Heart right ventricle (tissue), 16 donors: ENCODE results near the gene NOTCH4. TPM values are rescaled to one million over a fixed set of nuclear protein-coding genes. Genes with fewer than 3 reads are reported as not detected.

Source experiments
- ATAC-seq, 8 donors: fragments of 200-7000 bp; cut with Tn5 transposase; one replicate each; pipeline ENCODE4 v1.9.1; 2020; ENCODE audit warnings: mild to moderate bottlenecking in 8 of 8, moderate library complexity in 8 of 8, moderate number of reproducible peaks in 1 of 8
- DNase-seq, 2 donors: peaks; one replicate each; pipeline ENCODE4 v3.0.0-alpha.2; 2020
- H3K27ac ChIP-seq, 10 donors: fragments of 200-600 bp; sonication (generic) in 2 of 10; one replicate each; pipeline versions ENCODE4 v1.5.0 to v1.8.0; 2020 to 2022; ENCODE audit warnings: mild to moderate bottlenecking in 3 of 10
- H3K27me3 ChIP-seq, 7 donors: fragments of 200-600 bp; one replicate each; pipeline ENCODE4 v1.8.0; 2021 to 2022; ENCODE audit warnings: mild to moderate bottlenecking in 2 of 7
- H3K36me3 ChIP-seq, 9 donors: fragments of 200-600 bp; sonication (generic) in 1 of 9; one replicate each; pipeline versions ENCODE4 v1.5.0 to v1.8.0; 2020 to 2022; ENCODE audit warnings: mild to moderate bottlenecking in 2 of 9
- H3K4me1 ChIP-seq, 9 donors: fragments of 200-600 bp; sonication (generic) in 1 of 9; one replicate each; pipeline versions ENCODE4 v1.5.0 to v1.8.0; 2020 to 2022; ENCODE audit warnings: mild to moderate bottlenecking in 4 of 9
- H3K4me3 ChIP-seq, 10 donors: fragments of 200-600 bp; sonication (generic) in 2 of 10; one replicate each; pipeline versions ENCODE4 v1.5.0 to v1.8.0; 2020 to 2022; ENCODE audit warnings: mild to moderate bottlenecking in 7 of 10, moderate library complexity in 2 of 10
- H3K9me3 ChIP-seq, 11 donors: fragments of 200-600 bp in 10 of 11; sonication (generic) in 2 of 11; one replicate each; pipeline versions ENCODE4 v1.5.0 to v1.8.0; 2013 to 2022; ENCODE audit warnings: mild to moderate bottlenecking in 2 of 11, control low read depth in 1 of 11, moderate library complexity in 1 of 11
- WGBS, 2 donors: extraction: QIAGEN DNeasy Blood & Tissue Kit; methylation state at CpG; one replicate each; pipeline ENCODE4 v1.1.7; 2013; ENCODE audit warnings: inconsistent platforms in 1 of 2; 5-methylcytosine and 5-hydroxymethylcytosine counted together
- intact Hi-C, 10 donors: fragments of 100-400 bp; cut with DNase I; formaldehyde crosslinking; loops; one replicate each; pipeline versions ENCODE4 v1.11.1 to v1.14.2; 2022
- polyA plus RNA-seq, 2 donors: library from polyadenylated mRNA; stranded (reverse); fragments of 200-250 nt; gene quantifications; one replicate each; pipeline ENCODE4 v1.2.3, GENCODE V29; 2013
- total RNA-seq, 10 donors: library from RNA; stranded (reverse); fragmentation: NEBNext Ultra II Directional in 3 of 10; extraction: Animal tissue kit (Norgen Biotek cat#: 25700) in 3 of 10; gene quantifications; one replicate each; pipeline versions ENCODE4 v1.2.1 to v1.2.4, GENCODE V29; 2021 to 2023
- TF ChIP-seq, protein P1 (sequence below), 9 donors: fragments of 200-600 bp; sonication (generic) in 2 of 9; IDR thresholded peaks; one replicate each; pipeline versions ENCODE4 v1.5.0 to v1.8.0; 2021 to 2022; ENCODE audit warnings: antibody characterized with exemption in 9 of 9, mild to moderate bottlenecking in 5 of 9, moderate library complexity in 1 of 9
- donor health status: Arrhythmogenic right ventricular cardiomyopathy.
- donor health status: ischemic (EF 13 %, LVEDD 7.1; RV severe dilation, severe dysfunction).
- donor health status: healthy with polysubstance abuse.
- donor health status: DM: no; HTN: yes; CAD: no.
- donor health status: DM: no; HTN: no; CAD: no.
- donor health status: ischemic (EF 25% LVEDD 6.9; RV normal size, moderate dysfunction).
- donor health status: ischemic (EF 25% LVEDD 5.7; RV mildly dilated, moderate dysfunction).
- donor health status: healthy.
- donor health status: DM: yes; HTN: yes; CAD: no.
- donor health status: Ischemic cardiomyopathy.
- donor health status: ischemic (EF 35%, LVEDD 5.7; RV mildly dilated, moderate dysfunction).
- donor health status: nonischemic (EF 11% LVEDD 7.7; RV severe dilation, severe dysfunction).
- donor health status: DM: yes; HTN: yes; CAD: no.
- donor health status: PGD.
- donor health status: ischemic (EF 29% LVEDD 5.4; RV normal size, mild dysfunction).
- donor health status: nonischemic (EF 23%, LVEDD 6.1; RV moderate dilation, normal function).

NOTCH4 gene
- total and polyA plus RNA-seq, 12 donors, result 17.4 to 123 (median 23.9) TPM

GRCh38 chr6:32216285-32216684 lies 7.6 kb downstream of the NOTCH4 start:
- Histone ChIP-seq H3K4me1 (peaks cover 0 to 8% (median 0%) of the 10 kb centered on the region in 9 donors), H3K36me3 (peaks cover 0 to 96% (median 0%) of the 10 kb centered on the region in 9 donors), H3K27me3 (no peaks in the 10 kb centered on the region), H3K4me3 (no peak overlapping the region), H3K27ac (no peak overlapping the region), H3K9me3 (no peaks in the 10 kb centered on the region)
- ATAC-seq (no peak), DNase-seq (no peak)
- intact Hi-C loops, result no loop called here
- 85% methylated on average over 10 of the region's 10 CpGs for WGBS, 2 donors
- TF ChIP-seq, protein P1, sequence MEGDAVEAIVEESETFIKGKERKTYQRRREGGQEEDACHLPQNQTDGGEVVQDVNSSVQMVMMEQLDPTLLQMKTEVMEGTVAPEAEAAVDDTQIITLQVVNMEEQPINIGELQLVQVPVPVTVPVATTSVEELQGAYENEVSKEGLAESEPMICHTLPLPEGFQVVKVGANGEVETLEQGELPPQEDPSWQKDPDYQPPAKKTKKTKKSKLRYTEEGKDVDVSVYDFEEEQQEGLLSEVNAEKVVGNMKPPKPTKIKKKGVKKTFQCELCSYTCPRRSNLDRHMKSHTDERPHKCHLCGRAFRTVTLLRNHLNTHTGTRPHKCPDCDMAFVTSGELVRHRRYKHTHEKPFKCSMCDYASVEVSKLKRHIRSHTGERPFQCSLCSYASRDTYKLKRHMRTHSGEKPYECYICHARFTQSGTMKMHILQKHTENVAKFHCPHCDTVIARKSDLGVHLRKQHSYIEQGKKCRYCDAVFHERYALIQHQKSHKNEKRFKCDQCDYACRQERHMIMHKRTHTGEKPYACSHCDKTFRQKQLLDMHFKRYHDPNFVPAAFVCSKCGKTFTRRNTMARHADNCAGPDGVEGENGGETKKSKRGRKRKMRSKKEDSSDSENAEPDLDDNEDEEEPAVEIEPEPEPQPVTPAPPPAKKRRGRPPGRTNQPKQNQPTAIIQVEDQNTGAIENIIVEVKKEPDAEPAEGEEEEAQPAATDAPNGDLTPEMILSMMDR (IDR thresholded peaks at IDR 0.05), result no peak

- TF ChIP-seq, protein P1 (IDR thresholded peaks at IDR 0.05), result no peak
- Histone ChIP-seq H3K36me3 (peaks cover 0 to 96% (median 0%) of the 10 kb centered on the region in 9 donors), H3K4me3 (no peak overlapping the region), H3K27me3 (no peaks in the 10 kb centered on the region), H3K9me3 (no peaks in the 10 kb centered on the region), H3K27ac (no peak overlapping the region), H3K4me1 (peaks cover 0 to 2% (median 0%) of the 10 kb centered on the region in 9 donors)
- WGBS, 2 donors, result 94 to 98% methylated on average over 4 of the region's 4 CpGs
- DNase-seq (no peak), ATAC-seq (no peak)
- intact Hi-C loops, result no loop called here
These were observed 8.2 kb downstream of the NOTCH4 start for GRCh38 chr6:32215617-32216016.

- WGBS, 2 donors, result 83 to 95% methylated on average over 3 of the region's 3 CpGs
- no peak overlapping the region for H3K4me3 ChIP-seq
- H3K27me3 ChIP-seq, result no peaks in the 10 kb centered on the region
- intact Hi-C loops, result no loop called here
- no peaks in the 10 kb centered on the region for H3K4me1 ChIP-seq
- H3K9me3 ChIP-seq, result no peaks in the 10 kb centered on the region
- peaks cover 0 to 96% (median 0%) of the 10 kb centered on the region in 9 donors for H3K36me3 ChIP-seq
- H3K27ac ChIP-seq, result no peak overlapping the region
- ATAC-seq (no peak), DNase-seq (no peak)
- TF ChIP-seq, protein P1 (IDR thresholded peaks at IDR 0.05), result no peak
These were observed 9.7 kb downstream of the NOTCH4 start for GRCh38 chr6:32214126-32214525.

- 87 to 90% methylated on average over 6 of the region's 6 CpGs for WGBS, 2 donors
These were observed 10.2 kb downstream of the NOTCH4 start for GRCh38 chr6:32213649-32214048.

More at GRCh38 chr6:32213649-32214048, 10.2 kb downstream of the NOTCH4 start:
- TF ChIP-seq, protein P1 (IDR thresholded peaks at IDR 0.05), result no peak
- no peak for ATAC-seq
- no peak overlapping the region for H3K27ac ChIP-seq
- intact Hi-C loops, result no loop called here
- DNase-seq, result no peak
- peaks cover 0 to 96% (median 0%) of the 10 kb centered on the region in 9 donors for H3K36me3 ChIP-seq
- no peaks in the 10 kb centered on the region for H3K9me3 ChIP-seq
- no peaks in the 10 kb centered on the region for H3K27me3 ChIP-seq
- H3K4me3 ChIP-seq, result no peak overlapping the region
- H3K4me1 ChIP-seq, result no peaks in the 10 kb centered on the region
